HG02623 (cell line): ENCODE measurements around the gene NUMB.

ENCODE experiments used
- ATAC-seq: cut with Tn5 transposase; IDR thresholded peaks from one replicate; pipeline ENCODE4 v1.9.1; 2021; ENCODE audit warnings: moderate library complexity; ENCODE audit not compliant: unreplicated experiment

The NUMB gene

DNA sequence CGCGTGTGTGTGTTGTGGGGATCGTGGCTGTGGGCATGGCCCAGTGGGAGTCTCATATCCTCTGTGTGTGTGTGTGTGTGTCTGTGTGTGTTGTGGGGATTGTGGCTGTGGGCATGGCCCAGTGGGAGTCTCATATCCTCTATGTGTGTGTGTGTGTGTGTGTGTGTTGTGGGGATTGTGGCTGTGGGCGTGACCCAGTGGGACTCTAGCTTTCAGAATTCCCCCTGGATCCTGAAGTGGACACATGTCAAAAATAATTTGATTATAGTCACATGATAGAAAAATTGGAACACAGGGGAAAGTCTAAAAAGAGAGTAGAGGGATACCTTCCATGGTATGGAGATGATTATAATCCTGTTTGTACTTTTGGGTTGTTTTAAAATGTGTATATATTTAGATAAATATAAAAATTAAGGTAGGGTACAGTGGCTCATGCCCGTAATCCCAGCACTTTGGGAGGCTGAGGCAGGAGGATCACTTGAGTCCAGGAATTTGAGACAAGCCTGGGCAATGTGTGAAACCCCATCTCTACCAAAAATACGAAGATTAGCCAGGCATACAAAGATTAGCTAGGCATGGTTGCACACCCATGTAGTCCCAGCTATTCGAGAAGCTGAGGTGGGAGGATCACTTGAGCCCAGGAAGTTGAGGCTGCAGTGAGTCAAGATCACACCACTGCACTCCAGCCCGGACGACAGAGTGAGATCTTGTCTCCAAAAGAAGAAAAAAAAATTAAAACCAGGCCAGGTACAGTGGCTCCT is 210.1 kb downstream of the NUMB start:
- ATAC-seq = no peak

DNA sequence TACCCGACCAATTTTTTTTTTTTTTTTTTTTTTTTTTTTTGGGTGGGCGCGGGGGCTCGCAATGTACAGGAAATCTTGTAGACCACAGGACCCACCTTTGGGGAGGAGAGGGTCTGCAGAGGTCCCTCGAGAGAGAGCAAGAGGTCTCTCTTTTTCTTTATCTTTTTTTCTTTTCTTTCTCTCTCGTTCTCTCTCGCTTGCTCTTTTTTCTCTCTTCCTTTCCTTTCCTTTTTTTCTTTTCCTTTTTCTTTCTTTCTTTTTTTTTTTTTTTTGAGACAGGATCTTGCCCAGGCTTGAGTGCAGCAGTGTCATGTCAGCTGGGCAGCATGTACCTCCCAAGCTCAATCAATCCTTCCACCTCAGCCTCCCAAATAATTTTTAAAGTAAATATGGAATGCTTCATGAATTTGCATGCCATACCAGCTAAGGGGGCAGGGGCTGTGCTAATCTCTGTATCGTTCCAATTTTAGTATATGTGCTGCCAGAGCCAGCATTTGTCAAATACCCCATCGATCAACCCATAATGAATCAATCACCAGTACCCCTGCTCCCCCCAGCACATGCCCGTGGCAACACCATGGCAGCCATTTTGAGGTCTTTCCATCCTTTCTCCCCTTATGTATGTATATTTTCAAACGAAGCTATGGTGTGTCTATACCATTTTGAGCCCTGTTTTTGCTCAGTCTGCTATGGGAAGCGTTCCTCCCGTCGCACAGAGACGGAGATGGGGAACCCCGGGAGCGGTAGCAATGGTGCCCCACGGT is 211.8 kb downstream of the NUMB start:
- ATAC-seq = no peak

DNA sequence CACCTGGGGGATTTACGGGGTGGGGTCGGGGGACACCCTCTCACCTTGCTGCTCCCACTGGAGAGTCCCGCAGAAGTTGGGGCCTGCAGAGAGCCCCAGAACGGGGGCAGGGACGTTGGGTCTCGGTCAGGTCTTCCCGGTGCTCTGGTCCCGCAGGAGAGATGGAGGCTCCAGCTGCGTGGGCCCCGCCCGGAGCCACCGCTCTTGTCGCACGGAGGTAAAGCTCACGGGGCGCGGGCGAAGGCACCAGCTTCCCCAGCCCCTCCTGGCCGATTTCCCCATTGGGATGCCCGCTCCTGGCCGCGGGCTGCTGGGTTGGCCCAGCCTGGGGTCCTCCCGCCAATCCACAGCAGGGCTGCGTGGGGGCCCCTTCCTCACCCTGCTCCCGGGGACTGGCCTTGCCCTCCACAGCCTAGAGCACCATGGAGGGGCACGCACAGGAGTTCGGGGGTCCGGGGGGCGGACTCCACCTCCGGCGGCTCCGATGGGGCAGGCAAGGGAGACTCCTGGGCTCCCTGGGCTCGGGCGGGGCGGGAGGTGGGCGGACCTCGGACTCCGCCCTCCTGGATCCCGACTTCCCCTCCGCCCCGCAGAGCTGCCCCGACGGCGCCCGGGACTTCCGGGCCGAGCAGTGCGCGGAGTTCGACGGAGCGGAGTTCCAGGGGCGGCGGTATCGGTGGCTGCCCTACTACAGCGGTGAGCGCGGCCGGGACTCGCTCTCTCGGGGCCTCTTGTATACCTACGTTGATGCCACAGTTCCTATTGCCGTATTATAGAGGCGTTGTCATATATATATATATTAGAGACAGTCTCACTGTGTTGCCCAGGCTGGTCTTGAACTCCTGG is 212.6 kb downstream of the NUMB start:
- ATAC-seq = peak; percentile 52

DNA sequence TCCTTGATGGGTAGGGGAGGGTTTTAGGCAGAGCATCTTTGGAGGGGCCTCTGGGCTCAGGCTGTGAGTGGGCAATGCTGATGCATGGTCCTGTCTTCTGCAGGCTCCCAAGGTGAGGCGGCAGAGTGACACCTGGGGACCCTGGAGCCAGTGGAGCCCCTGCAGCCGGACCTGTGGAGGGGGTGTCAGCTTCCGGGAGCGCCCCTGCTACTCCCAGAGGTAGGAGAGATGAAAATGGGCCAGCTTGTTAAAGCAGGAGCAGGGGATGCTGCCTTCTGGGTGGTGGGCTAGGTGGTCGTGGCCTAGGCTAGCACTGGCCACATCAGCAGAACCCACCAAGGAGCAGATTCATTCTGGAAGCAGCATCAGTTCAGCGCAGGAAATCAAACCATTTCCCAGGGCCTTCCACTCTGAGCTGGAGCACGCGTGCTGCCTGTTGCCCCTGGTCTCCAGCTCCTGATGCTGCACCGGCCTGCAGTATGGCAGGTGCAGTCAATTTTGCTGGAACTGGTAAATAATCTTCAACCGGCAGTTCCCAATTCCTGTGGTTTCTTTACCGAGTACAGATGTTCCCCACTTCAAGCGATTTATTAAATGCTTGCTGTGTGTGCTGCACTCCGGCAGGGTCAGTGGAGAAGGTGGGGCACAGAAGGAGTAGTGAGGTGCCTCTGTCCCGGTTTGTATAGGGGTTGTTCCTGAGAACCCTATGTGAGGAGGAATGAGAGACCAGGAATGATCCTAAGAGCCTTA is 213.6 kb downstream of the NUMB start:
- ATAC-seq = no peak

DNA sequence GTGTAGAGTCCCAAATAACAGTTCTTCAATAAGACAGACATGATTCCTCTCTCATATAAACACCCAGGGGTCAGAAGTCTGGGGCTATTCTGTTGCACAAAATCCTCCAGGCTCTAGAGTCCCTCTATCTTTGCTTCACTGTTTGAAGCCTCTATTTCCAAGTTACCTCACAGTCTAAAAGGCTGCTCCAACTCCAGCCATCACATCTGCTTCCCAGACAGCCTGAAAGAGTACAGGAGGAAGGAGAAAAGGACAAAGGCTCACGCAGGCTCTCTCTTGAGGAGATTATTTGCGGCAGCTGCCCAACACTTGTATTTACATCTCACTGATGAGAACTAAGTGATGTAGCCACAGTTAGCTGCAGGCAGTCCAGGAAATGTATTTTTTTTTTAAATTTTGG is 214.6 kb downstream of the NUMB start:
- no peak for ATAC-seq

DNA sequence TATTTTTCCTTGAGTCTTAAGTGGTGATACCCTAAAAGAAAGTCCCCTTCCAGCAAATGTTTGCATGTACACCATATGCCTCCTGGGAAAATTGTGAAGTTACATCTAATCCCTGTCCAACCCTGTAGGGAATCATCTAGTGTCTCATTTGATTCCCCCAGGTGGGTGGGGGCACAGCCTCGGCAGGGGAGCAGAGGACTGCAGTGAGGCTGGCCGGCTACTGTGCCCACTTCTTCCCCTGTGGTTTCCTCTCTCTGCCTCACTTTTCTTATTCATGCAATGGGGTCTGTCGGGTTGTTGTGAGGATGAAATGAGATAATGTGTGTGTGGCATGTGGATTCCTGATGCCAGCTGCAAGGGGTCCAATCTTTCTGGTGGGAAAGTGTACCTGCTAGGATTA is 215.0 kb downstream of the NUMB start:
- ATAC-seq = no peak

DNA sequence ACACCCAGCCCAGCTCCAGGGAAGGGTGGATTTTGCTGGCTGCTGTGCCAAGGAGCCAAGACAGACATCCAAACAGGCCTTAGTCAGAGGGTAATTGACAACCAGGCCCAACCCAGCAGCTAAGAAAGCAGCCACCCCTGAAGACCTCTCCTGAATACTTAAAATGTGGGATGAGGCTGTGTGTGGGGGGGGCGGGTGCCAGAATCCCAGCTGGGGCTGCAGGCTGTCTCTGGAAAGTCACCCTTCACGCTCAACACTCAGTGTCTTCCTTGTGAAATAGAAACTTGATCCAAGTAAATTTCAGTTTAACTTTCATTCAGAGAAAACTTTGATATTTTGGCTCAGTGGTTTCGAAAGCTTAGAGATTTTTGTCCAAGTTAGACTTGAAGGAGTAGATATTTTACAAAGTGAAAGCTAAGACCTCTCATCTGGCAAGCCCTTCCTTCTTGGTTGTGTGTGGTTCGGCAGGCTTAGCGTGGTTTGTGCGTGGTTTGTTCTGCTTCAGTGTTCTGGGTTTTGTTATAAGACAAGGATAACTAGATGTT is 215.9 kb downstream of the NUMB start:
- ATAC-seq = no peak

DNA sequence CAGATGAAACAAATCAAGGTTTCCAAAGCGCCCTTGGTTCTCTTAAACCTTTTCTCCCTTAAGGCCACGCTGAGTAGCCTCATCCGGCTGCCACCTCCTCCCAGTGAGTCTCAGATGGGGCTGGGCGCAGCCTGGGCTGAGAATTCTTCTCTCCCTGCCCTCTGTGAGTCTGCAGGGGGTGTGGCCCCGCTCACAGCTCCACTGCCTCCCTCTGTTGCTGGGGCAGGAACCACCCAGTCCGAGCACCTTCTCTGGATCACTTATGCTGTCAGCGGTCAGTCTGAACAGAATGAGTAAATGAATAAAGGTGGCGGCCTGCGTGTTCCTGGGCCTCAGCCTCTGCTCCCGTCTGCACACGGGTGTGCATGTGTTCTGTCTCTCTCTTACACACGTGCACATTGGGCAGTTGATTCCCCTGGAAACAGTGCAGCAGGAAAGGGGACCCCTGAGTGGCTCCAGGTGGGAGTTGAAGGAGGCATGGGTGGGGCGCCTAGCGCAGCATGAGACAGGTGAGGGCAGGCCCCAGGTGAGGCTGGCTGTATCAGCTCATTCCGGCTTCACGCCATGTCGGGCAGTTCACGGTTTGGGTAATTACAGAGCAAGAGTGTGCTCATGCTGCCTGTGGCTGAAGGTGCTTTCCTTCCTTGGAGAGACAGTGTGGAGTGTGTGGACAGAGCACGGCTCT is 216.7 kb downstream of the NUMB start:
- no peak for ATAC-seq

DNA sequence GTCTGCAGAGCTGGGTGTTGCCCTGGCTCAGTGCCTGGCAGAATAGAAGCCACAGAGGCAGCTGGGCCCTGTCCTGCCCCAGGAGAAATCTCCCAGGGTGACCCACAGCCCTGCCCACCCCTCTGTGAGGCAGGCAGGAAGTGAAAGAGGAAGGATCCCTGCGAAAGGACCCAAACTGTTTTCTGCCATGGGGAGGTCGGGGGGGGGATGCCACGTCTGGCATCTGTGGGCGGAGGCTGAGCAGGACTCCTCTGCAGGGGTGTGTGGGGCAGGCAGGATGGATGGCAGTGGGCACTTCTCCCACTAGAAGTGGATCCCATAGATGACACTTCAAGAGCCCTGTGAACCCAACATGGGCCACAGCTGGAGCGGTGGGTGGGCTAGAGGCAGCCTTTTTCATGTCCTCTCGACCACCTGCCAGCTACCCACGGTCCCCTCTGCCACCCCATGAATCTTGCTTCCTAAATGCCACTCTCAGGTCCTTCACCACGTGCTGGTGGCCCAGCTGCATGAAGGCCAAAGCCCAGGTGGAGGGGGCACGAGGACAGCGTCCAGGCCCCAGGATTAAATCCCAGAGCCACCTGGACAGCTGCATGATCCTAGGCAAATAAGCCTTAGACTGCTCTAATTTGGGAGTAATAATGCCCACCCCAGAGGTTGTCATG is 217.4 kb downstream of the NUMB start:
- no peak for ATAC-seq

DNA sequence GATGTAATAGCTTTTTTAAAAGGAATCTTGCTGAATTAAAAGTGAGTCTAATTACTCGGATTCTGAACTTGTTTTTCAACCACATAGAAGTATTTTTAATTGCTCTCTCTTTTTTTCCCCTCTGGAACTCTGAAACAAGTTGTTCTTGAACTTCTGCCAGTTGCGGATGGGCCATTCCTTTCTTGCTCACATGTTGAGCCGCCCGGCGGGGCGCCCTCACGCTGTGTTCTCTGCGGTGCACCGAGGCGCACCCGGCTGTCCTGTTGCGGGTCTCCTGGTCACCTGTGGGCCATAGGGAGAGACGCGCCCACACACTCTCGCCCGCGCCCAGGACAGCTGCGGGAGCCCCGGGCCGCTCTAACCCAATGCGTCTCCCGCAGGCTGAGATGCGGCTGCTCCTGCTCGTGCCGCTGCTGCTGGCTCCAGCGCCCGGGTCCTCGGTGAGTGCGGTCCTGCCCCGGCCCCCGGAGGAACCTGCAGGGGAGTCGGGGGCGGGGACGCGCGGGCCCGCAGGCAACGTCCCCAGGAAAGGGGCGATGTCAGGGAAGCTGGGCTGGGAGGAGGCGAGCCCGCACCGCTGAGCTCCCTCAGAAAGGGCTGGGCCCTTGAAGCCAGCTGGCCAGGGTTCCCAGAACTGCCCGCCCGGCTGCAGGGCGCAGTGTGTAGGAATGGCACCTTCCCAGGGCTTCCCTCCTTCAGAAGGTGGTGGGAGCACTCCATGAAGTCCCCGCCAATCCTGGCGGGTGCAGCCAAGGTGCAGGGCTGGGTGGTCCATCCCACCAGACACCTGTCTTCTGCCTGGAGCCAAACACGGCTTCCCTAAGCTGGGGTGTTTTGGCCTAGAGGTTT is 218.7 kb downstream of the NUMB start:
- no peak for ATAC-seq

DNA sequence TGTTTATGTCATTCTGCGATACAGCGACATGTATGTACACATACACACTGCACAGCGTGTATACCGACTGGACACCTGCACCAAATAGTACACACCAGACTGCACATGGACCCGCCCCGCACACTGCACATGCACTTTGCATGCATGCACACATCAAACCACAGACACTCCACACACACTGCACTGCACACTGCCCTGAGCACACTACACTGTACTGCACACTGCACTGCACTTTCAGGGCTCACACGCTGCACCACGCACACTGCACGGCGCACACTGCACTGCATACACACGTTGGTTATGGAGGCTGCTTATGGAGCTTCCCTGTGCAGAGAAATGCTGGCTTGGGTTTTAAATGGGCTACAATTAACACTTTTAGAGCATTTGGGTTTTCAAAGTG is 219.4 kb downstream of the NUMB start:
- no peak for ATAC-seq

DNA sequence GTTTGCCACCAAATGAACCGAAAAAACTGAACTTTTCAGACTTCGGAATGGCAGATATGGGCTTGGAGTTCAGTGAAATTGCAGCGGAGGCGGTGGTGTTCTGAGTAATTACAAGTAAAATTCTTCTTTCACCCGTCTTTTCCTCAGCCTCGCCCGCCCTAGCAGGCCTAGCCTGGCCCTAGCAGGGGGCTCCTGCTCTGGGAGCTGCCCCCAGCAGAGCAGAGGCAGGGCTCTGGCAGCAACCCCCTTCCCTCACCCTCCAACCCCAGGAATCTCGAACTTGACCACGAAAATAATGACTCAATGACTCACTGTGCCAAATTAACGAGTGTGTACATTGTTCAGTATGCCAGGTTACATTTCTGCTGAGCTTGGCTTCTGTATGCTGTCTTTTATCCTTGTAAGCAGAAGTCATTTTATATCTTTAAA is 219.9 kb downstream of the NUMB start:
- no peak for ATAC-seq

DNA sequence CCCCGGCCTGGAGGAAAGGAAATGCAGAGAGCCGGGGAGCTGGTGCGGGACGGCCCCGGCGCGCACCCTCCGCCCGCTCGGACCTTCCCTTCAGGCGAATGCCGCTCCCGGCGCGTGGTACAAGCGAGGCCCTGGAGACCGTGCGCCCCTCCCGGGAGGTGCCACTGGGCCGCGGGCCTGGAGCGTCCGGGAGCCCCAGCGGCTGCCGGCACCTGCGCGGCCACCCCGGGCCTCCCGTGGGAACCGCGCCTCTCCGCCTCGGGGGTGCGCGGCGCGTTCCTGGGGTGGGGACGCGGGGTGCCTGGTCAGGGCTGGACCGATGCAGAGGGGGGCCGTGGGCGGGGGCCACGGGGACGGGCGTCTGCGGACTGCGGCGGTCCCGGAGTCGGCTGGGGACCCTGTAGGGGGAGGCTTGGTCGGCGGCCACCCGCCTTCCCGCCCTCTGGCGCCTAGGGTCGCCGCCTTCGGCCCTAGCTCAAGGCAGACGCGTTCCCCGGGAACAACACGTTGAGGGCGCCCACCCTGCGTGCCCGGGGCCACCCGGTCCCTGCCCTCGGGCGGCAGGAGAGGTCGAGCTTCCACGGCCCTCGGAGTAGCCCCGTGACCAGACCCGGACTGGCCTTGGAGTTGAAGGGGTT is 220.4 kb downstream of the NUMB start:
- no peak for ATAC-seq

DNA sequence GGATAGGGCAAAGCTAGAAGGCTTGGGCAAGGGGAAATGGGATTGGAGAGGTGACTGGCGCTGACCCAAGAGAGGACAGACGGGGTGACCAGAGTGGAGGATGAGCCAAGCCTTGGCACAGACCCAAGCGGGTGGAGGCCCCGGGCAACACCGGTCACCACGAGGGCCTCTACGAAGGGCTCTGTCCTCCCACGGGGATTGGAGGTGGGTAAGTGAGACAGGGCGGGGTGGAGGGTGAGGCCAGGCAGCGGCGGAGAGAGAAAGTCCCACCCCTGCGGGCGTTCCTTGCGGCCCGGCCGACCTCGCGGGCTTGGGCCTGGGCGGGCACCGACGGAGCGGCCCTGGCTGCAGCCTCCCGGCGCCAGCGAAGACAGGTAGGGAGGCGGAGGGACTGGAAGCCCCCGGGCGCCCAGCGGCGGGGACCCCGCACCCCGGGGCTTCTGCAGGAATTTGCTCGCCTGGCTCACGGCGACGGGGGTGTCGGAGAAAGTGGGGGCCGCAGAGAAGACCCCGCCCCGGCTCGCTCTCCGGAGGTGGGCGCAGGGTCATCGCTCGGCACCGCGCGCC is 221.0 kb downstream of the NUMB start, which contains the start of gene PAPLN:
Gene PAPLN (plus strand): TSS at position 288 of the 567 bp plus-strand sequence. CDS start 2,273 bp downstream, outside the sequence.
- no peak for ATAC-seq

DNA sequence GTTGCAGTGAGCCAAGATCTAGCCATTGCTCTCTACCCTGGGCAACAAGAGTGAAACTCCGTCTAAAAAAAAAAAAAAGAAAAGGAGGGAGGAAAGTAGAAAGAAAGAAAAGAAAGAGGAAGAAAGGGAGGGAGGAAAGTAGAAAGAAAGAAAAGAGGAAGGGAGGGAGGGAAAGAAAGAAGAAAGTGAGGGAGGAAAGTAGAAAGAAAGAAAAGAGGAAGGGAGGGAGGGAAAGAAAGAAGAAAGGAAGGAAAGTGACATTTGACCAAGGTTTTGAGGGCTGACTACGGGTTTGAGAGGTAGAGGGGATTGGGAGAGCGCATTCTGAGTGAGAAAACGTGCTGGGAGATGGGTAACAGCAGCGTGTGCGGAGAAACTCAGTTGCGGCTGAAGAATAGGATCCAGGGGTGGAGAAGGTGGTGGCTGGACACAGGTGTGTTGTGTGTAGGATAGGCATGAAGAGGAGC is 221.6 kb downstream of the NUMB start:
- no peak for ATAC-seq

DNA sequence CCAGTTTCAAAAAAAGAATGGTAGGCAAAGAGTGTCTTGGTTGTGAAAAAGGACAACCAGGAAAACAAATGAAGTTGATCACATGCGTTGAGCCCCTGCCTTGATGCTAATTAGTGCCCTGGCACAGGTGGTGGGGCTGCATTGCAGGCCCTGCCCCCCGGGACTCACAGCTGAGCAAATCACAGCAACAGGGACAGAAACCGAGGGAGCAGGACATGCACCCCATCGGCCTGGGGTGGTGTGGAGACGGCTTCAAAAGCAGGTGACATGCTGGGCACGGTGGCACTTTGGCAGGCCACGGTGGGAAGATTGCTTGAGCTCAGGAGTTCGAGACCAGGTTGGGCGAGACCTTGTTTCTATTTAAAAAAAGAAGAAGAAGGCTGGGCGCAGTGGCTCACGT is 222.2 kb downstream of the NUMB start:
- no peak for ATAC-seq

DNA sequence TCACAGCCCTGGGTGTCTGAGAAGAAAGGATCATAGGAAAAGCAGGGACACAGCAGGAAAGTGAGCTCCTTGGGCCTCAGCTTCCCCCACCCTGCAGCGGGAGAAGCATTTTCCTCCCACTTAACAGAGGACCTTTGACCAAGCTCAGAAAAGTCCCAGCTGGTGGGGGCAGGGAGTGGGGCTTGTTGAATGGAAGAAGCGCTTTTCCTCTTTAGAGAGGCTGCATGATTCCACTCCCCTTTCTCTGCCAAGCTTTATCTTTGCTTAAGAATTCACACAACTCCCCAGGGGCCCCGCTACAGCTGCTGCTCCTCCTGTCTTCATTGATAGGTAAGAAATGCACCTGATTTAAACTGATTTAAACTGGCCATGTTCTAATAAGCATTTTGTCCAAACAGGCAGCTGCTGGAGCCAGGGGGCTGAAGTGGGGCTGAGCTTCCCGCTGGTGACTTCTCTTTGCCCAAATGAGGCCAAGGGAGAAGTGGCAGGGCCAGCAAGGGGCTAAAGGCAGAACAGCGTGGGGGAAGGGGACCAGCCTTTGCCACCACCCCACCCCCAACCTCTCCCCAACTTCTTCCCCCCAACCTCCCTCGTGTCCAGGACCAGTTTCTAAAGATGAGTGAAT is 222.7 kb downstream of the NUMB start:
- ATAC-seq = no peak
